DOHH2 (cell line): Measurements from ENCODE around the gene MAST3.

Experiments used
- EZH2phosphoT487 ChIP-seq: fragments of 200-600 bp; sonication (generic); IDR thresholded peaks from 2 replicates; pipeline ENCODE4 v1.6.1; 2017; ENCODE audit warnings: borderline replicate concordance, mild to moderate bottlenecking, antibody characterized with exemption, low read length, moderate library complexity, mixed read lengths
- TF ChIP-seq, protein P1 (sequence below): fragments of 200-600 bp; sonication (generic); IDR thresholded peaks from one replicate; pipeline ENCODE4 v1.5.1; 2014; ENCODE audit warnings: antibody characterized with exemption, mild to moderate bottlenecking, low read depth, low read length; ENCODE audit not compliant: poor library complexity, severe bottlenecking

DNA sequence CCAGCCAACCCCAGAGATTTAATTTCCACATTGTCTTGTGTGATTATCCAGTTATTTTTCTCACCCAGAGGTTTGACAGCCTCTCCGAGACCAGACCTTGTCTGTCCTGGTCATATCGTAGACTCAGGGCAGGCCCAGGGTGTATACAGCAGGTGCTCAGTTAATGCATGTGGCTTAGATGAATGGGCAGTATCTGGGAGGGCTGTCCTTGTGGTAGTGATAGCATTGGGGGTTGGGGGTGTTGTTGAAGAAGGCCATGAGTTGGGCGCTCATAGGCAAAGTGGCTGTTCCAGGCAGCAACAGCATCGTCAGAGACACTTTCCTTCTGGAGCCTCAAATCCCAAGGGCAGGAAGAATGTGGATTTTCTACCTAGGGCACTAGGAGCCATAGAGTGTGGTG, 16.9 kb downstream of the MAST3 start:
- TF ChIP-seq EZH2phosphoT487 = no peak
- TF ChIP-seq, protein P1, sequence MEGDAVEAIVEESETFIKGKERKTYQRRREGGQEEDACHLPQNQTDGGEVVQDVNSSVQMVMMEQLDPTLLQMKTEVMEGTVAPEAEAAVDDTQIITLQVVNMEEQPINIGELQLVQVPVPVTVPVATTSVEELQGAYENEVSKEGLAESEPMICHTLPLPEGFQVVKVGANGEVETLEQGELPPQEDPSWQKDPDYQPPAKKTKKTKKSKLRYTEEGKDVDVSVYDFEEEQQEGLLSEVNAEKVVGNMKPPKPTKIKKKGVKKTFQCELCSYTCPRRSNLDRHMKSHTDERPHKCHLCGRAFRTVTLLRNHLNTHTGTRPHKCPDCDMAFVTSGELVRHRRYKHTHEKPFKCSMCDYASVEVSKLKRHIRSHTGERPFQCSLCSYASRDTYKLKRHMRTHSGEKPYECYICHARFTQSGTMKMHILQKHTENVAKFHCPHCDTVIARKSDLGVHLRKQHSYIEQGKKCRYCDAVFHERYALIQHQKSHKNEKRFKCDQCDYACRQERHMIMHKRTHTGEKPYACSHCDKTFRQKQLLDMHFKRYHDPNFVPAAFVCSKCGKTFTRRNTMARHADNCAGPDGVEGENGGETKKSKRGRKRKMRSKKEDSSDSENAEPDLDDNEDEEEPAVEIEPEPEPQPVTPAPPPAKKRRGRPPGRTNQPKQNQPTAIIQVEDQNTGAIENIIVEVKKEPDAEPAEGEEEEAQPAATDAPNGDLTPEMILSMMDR = no peak
